ENCODE data around the gene MRPS9.

Gene MRPS9

DNA sequence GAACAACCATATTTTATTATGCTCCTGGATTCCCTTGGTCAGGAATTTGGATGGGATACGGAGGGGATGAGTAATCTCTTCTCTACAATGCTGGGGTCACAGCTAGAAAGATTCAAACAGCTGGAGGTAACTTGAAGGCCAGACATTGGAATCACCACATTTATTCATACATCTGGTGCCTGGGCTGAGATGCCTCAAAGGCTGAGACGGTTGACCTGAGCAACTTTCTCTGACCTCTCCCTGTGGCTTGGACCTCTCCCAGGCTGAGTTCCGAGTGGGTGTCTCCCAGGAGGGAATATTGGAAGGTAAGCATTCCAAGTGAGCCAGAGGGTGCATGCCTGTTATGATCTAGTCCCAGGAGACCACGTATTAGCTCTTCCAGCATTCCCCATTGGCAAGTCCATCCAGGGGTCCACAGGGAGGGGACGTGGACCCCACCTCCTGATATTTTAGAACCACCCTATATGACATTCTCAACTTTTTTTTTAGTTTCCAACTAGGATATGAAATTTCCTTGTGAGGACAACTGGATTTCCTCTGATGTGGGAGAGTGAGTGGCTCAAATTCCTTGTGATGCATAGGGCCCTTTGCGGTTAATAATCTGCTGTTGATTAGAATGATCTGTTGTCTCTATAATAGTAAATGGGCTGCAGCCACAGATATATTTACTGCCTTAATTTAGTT is 101.8 kb downstream of the MRPS9 start:
- Histone ChIP-seq H3K36me3 (ENCODE audit: low read length) (no peaks in the 10 kb centered on the region), H3K9me2 (replicated peaks; ENCODE audit: insufficient read depth, low read length) (no peaks in the 10 kb centered on the region), H3K27me3 (ENCODE audit: low read length) (no peaks in the 10 kb centered on the region), H3F3A (ENCODE audit: insufficient read depth) (no peaks in the 10 kb centered on the region), H3K4me2 (ENCODE audit: low read depth, low read length, poor library complexity, severe bottlenecking) (no peak overlapping the region), H3K27ac (ENCODE audit: low read depth, low read length) (no peak overlapping the region), H4K20me1 (ENCODE audit: low read depth, low read length) (no peaks in the 10 kb centered on the region), H3K4me3 (ENCODE audit: insufficient read depth, low read length, poor library complexity, severe bottlenecking) (no peak overlapping the region), H3K9me3 (ENCODE audit: insufficient read depth, low read length) (no peaks in the 10 kb centered on the region), H3K79me2 (ENCODE audit: insufficient read depth, low read length) (no peaks in the 10 kb centered on the region), H2AFZ (ENCODE audit: low read depth, low read length, severe bottlenecking) (no peak overlapping the region), H3K9ac (ENCODE audit: low read length) (no peak overlapping the region)
- TF ChIP-seq, protein P1, sequence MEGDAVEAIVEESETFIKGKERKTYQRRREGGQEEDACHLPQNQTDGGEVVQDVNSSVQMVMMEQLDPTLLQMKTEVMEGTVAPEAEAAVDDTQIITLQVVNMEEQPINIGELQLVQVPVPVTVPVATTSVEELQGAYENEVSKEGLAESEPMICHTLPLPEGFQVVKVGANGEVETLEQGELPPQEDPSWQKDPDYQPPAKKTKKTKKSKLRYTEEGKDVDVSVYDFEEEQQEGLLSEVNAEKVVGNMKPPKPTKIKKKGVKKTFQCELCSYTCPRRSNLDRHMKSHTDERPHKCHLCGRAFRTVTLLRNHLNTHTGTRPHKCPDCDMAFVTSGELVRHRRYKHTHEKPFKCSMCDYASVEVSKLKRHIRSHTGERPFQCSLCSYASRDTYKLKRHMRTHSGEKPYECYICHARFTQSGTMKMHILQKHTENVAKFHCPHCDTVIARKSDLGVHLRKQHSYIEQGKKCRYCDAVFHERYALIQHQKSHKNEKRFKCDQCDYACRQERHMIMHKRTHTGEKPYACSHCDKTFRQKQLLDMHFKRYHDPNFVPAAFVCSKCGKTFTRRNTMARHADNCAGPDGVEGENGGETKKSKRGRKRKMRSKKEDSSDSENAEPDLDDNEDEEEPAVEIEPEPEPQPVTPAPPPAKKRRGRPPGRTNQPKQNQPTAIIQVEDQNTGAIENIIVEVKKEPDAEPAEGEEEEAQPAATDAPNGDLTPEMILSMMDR (IDR thresholded peaks at IDR 0.05; ENCODE audit: insufficient read depth, low read length, poor library complexity, severe bottlenecking) = no peak

DNA sequence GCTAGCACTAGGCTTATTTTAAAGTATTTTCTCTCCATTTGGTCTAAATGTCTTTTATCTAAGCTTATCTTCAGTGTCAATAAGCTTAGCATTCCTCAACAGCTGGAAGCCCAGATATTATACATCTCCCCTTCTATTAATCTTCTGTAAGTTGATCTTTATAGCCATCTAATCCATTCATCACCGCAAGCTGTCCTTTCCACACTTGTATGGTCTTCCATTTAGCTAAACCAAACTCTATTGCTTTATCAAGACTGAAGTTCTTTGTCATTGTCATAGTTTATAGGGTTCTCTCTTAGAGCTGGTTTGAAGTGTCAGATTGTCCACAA is 102.3 kb downstream of the MRPS9 start:
- H3K27ac ChIP-seq (ENCODE audit: low read depth, low read length) = no peak overlapping the region
- no peaks in the 10 kb centered on the region for H3K9me3 ChIP-seq (ENCODE audit: insufficient read depth, low read length)
- H3K36me3 ChIP-seq (ENCODE audit: low read length) = no peaks in the 10 kb centered on the region
- H2AFZ ChIP-seq (ENCODE audit: low read depth, low read length, severe bottlenecking) = no peak overlapping the region
- no peaks in the 10 kb centered on the region for H3K79me2 ChIP-seq (ENCODE audit: insufficient read depth, low read length)
- H3K9me2 ChIP-seq (replicated peaks; ENCODE audit: insufficient read depth, low read length) = no peaks in the 10 kb centered on the region
- TF ChIP-seq EZH2phosphoT487 (conservative IDR thresholded peaks at IDR 0.05; ENCODE audit: low read length) = no peak
- TF ChIP-seq, protein P1 (IDR thresholded peaks at IDR 0.05; ENCODE audit: insufficient read depth, low read length, poor library complexity, severe bottlenecking) = no peak
- no peak overlapping the region for H3K9ac ChIP-seq (ENCODE audit: low read length)
- no peak overlapping the region for H3K4me3 ChIP-seq (ENCODE audit: insufficient read depth, low read length, poor library complexity, severe bottlenecking)
- no peaks in the 10 kb centered on the region for H4K20me1 ChIP-seq (ENCODE audit: low read depth, low read length)
- no peak overlapping the region for H3K4me2 ChIP-seq (ENCODE audit: low read depth, low read length, poor library complexity, severe bottlenecking)
- H3F3A ChIP-seq (ENCODE audit: insufficient read depth) = no peaks in the 10 kb centered on the region
- no peaks in the 10 kb centered on the region for H3K27me3 ChIP-seq (ENCODE audit: low read length)

DNA sequence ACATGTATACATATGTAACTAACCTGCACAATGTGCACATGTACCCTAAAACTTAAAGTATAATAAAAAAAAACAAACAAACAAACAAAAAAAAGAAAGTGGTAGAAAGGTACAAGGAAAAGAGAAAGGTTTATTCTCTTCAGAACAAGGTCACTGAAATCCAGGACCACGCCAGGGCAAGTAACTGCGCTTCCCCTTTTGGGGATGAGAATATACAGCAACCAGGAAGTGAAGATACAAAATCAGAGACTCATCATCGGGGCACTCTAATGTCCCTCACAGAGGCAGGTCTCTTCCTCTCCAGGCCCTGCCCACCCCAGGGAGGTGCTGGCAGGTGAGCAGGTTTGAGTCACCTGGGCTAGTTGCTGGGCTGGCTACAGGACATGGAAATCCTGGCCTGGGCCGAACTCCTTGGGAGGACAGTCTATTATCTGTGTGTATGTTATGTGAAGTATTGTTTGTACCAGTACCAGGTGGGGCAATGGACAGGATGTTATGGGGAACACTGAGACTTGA is 103.3 kb downstream of the MRPS9 start:
- Histone ChIP-seq H3K4me2 (ENCODE audit: low read depth, low read length, poor library complexity, severe bottlenecking) (no peak overlapping the region), H4K20me1 (ENCODE audit: low read depth, low read length) (no peaks in the 10 kb centered on the region), H3K27ac (ENCODE audit: low read depth, low read length) (no peak overlapping the region), H3K9ac (ENCODE audit: low read length) (no peak overlapping the region), H3F3A (ENCODE audit: insufficient read depth) (no peaks in the 10 kb centered on the region), H3K9me2 (replicated peaks; ENCODE audit: insufficient read depth, low read length) (no peaks in the 10 kb centered on the region), H3K9me3 (ENCODE audit: insufficient read depth, low read length) (no peaks in the 10 kb centered on the region), H3K36me3 (ENCODE audit: low read length) (no peaks in the 10 kb centered on the region), H3K79me2 (ENCODE audit: insufficient read depth, low read length) (no peaks in the 10 kb centered on the region), H3K27me3 (ENCODE audit: low read length) (no peaks in the 10 kb centered on the region), H2AFZ (ENCODE audit: low read depth, low read length, severe bottlenecking) (no peak overlapping the region), H3K4me3 (ENCODE audit: insufficient read depth, low read length, poor library complexity, severe bottlenecking) (no peak overlapping the region)
- TF ChIP-seq, protein P1 (IDR thresholded peaks at IDR 0.05; ENCODE audit: insufficient read depth, low read length, poor library complexity, severe bottlenecking) = no peak
- TF ChIP-seq EZH2phosphoT487 (conservative IDR thresholded peaks at IDR 0.05; ENCODE audit: low read length) = no peak
